Caco-2 (cell line): Measurements from ENCODE around the gene USP24. TPM values are rescaled to one million over a fixed set of nuclear protein-coding genes. Genes with fewer than 3 reads are reported as not detected.
"Not testable (repeated sequence)": the region's sequence is repeated elsewhere in the genome, so short reads cannot be mapped to it uniquely, and the experiment has no call there.

Experiments
- BruUV-seq: library from RNA; stranded (reverse); fragments of 400-500 nt; replicated peaks from 2 replicates; lab custom pipeline; 2021; lab: Mats Ljungman, UMichigan
- CTCF ChIA-PET: fragments of 300-600 bp; sonication (Branson Sonifier 250); formaldehyde crosslinking; loops from one replicate; lab custom pipeline; 2022; ENCODE audit warnings: antibody characterized with exemption; lab: Charles Lee
- POLR2A ChIA-PET: fragments of 300-600 bp; sonication (Branson Sonifier 250); formaldehyde crosslinking; loops from one replicate; lab custom pipeline; 2022; ENCODE audit warnings: antibody characterized with exemption; lab: Charles Lee
- DNase-seq, 2 experiments: peaks; one replicate each; pipeline versions ENCODE4 v3.0.0 to v3.0.0-alpha.2; 2020 to 2022
- H3K27me3 ChIP-seq: replicated peaks from 2 replicates; pipeline ENCODE4 v1.6.0; 2011; ENCODE audit warnings: low read length; ENCODE audit not compliant: control insufficient read depth, insufficient read depth
- H3K36me3 ChIP-seq: 2 replicates; pipeline ENCODE4 v1.5.1; 2011; ENCODE audit warnings: low read length; ENCODE audit not compliant: control insufficient read depth, insufficient read depth
- H3K4me1 ChIP-seq: fragments of 250-450 bp; sonication (Bioruptor Pico); 2 replicates; pipeline ENCODE4 v1.5.1; 2020; ENCODE audit warnings: mild to moderate bottlenecking
- H3K4me3 ChIP-seq: 2 replicates; pipeline ENCODE4 v1.5.1; 2011; ENCODE audit warnings: low read depth, mild to moderate bottlenecking, control low read depth, low read length
- H3K9me3 ChIP-seq: fragments of 250-450 bp; sonication (Bioruptor Pico); 2 replicates; pipeline ENCODE4 v1.5.1; 2020; ENCODE audit warnings: mild to moderate bottlenecking, moderate library complexity
- H3K27ac Mint-ChIP-seq: one replicate; pipeline ENCODE4 v1.8.0; 2022; ENCODE audit warnings: mixed read lengths; ENCODE audit not compliant: unreplicated experiment
- H3K27me3 Mint-ChIP-seq: one replicate; pipeline ENCODE4 v1.8.0; 2022; ENCODE audit warnings: mixed read lengths; ENCODE audit not compliant: insufficient read depth, unreplicated experiment
- H3K36me3 Mint-ChIP-seq: one replicate; pipeline ENCODE4 v1.8.0; 2022; ENCODE audit warnings: mild to moderate bottlenecking, mixed read lengths; ENCODE audit not compliant: insufficient read depth, unreplicated experiment
- H3K4me1 Mint-ChIP-seq: one replicate; pipeline ENCODE4 v1.8.0; 2022; ENCODE audit warnings: low read depth, mixed read lengths; ENCODE audit not compliant: unreplicated experiment
- H3K4me3 Mint-ChIP-seq: one replicate; pipeline ENCODE4 v1.8.0; 2022; ENCODE audit warnings: mild to moderate bottlenecking, moderate library complexity, mixed read lengths; ENCODE audit not compliant: unreplicated experiment
- H3K9me3 Mint-ChIP-seq: one replicate; pipeline ENCODE4 v1.8.0; 2022; ENCODE audit warnings: mixed read lengths; ENCODE audit not compliant: unreplicated experiment
- intact Hi-C: fragments of 100-400 bp; cut with micrococcal nuclease; formaldehyde crosslinking; loops from one replicate; pipeline ENCODE4 v1.10.0; 2022; ENCODE audit not compliant: unreplicated experiment
- total RNA-seq: library from RNA; stranded (reverse); gene quantifications from 2 replicates; pipeline ENCODE4 v1.2.3, GENCODE V29; 2022
- TF ChIP-seq, protein P1 (sequence below), 2 experiments: fragments of 200-600 bp in 1 of 2; IDR thresholded peaks; 1 replicate in 1 of 2; 2 replicates in 1 of 2; pipeline versions ENCODE4 v1.5.1 to v1.8.0; 2011 to 2022; ENCODE audit warnings: antibody characterized with exemption in 1 of 2, control low read depth in 1 of 2, inconsistent platforms in 1 of 2, low read depth in 1 of 2, low read length in 1 of 2, mild to moderate bottlenecking in 1 of 2, moderate library complexity in 1 of 2; ENCODE audit not compliant: insufficient read depth in 1 of 2, severe bottlenecking in 1 of 2, unreplicated experiment in 1 of 2

USP24 gene
- total RNA-seq, 1 experiment from 2014 or later = 34.7 TPM

- ChIA-PET CTCF (no interaction called here), POLR2A (no interaction called here)
- peaks cover 9% of the 10 kb centered on the region for H3K4me1 ChIP-seq
- H3K27me3 ChIP-seq = no peaks in the 10 kb centered on the region
- H3K9me3 ChIP-seq = no peaks in the 10 kb centered on the region
- no peak overlapping the region for H3K4me3 ChIP-seq
- Mint-ChIP-seq H3K9me3 (no peaks in the 10 kb centered on the region), H3K27ac (no peak overlapping the region), H3K4me1 (peaks cover 27% of the 10 kb centered on the region), H3K4me3 (no peak overlapping the region), H3K27me3 (no peaks in the 10 kb centered on the region), H3K36me3 (peaks cover 5% of the 10 kb centered on the region)
- TF ChIP-seq, protein P1, sequence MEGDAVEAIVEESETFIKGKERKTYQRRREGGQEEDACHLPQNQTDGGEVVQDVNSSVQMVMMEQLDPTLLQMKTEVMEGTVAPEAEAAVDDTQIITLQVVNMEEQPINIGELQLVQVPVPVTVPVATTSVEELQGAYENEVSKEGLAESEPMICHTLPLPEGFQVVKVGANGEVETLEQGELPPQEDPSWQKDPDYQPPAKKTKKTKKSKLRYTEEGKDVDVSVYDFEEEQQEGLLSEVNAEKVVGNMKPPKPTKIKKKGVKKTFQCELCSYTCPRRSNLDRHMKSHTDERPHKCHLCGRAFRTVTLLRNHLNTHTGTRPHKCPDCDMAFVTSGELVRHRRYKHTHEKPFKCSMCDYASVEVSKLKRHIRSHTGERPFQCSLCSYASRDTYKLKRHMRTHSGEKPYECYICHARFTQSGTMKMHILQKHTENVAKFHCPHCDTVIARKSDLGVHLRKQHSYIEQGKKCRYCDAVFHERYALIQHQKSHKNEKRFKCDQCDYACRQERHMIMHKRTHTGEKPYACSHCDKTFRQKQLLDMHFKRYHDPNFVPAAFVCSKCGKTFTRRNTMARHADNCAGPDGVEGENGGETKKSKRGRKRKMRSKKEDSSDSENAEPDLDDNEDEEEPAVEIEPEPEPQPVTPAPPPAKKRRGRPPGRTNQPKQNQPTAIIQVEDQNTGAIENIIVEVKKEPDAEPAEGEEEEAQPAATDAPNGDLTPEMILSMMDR (IDR thresholded peaks at IDR 0.05; ENCODE audit: insufficient read depth in 1 of 2, low read depth in 1 of 2, low read length in 1 of 2, severe bottlenecking in 1 of 2, unreplicated experiment in 1 of 2) = no peak
- H3K36me3 ChIP-seq = no peaks in the 10 kb centered on the region
- peak in 1 of 2 experiments; percentile 12 for DNase-seq
- no TSS peak for BruUV-seq
- intact Hi-C loops = no loop called here
These were observed 179.3 kb downstream of the USP24 start for GRCh38 chr1:55035904-55036303.

DNA sequence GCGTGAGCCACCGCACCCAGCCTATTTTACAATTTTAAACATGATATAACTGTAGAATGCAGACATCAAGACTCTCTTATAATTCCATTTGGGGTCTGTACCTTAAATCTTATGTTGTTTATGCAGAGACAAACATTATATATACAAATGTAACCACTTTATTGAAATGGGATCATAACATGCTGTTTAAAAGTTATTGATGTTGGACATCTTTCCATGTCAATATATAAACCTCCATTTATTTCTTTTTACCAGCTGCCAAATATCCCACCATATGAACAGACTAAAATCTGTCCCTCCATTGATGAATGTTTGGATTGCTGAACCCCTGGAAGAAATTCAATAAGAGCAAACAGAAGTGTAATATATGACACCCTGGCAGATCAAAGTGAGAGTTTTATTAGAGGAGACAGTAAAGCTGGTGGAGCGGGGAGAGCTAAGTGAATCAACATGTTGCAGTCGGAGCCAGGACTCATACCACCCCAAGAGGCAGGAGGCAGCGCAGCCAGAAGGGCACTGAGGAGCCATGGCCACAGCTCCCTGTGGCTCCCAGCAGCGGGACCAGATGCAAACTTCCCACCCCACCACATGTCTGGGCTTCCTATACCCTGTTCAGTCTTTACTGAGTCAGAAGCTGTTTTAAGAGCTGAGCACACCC is 180.6 kb downstream of the USP24 start:
- H3K4me3 Mint-ChIP-seq = no peak overlapping the region
- Histone ChIP-seq H3K9me3 (no peaks in the 10 kb centered on the region), H3K36me3 (no peaks in the 10 kb centered on the region), H3K4me3 (no peak overlapping the region), H3K4me1 (peaks cover 9% of the 10 kb centered on the region), H3K27me3 (no peaks in the 10 kb centered on the region)
- no peaks in the 10 kb centered on the region for H3K27me3 Mint-ChIP-seq
- no TSS peak for BruUV-seq
- peaks cover 5% of the 10 kb centered on the region for H3K36me3 Mint-ChIP-seq
- POLR2A ChIA-PET = no interaction called here
- CTCF ChIA-PET = no interaction called here
- TF ChIP-seq, protein P1 (IDR thresholded peaks at IDR 0.05; ENCODE audit: insufficient read depth in 1 of 2, low read depth in 1 of 2, low read length in 1 of 2, severe bottlenecking in 1 of 2, unreplicated experiment in 1 of 2) = no peak
- H3K9me3 Mint-ChIP-seq = no peaks in the 10 kb centered on the region
- intact Hi-C loops = no loop called here
- DNase-seq = no peak
- peaks cover 27% of the 10 kb centered on the region for H3K4me1 Mint-ChIP-seq
- H3K27ac Mint-ChIP-seq = no peak overlapping the region

GRCh38 chr1:55033265-55033614 is 181.9 kb downstream of the USP24 start:
- Mint-ChIP-seq H3K4me3 (no peak overlapping the region), H3K27me3 (no peaks in the 10 kb centered on the region), H3K36me3 (no peaks in the 10 kb centered on the region), H3K27ac (no peak overlapping the region), H3K9me3 (no peaks in the 10 kb centered on the region), H3K4me1 (peaks cover 21% of the 10 kb centered on the region)
- TF ChIP-seq, protein P1 (IDR thresholded peaks at IDR 0.05; ENCODE audit: insufficient read depth in 1 of 2, low read depth in 1 of 2, low read length in 1 of 2, severe bottlenecking in 1 of 2, unreplicated experiment in 1 of 2) = no peak
- ChIA-PET POLR2A (no interaction called here), CTCF (no interaction called here)
- intact Hi-C loops = no loop called here
- H3K4me3 ChIP-seq = no peak overlapping the region
- H3K27me3 ChIP-seq = no peaks in the 10 kb centered on the region
- H3K9me3 ChIP-seq = no peaks in the 10 kb centered on the region
- H3K36me3 ChIP-seq = no peaks in the 10 kb centered on the region
- H3K4me1 ChIP-seq = peaks cover under 1% of the 10 kb centered on the region; the same call in 1 of the 2 replicates
- DNase-seq = no peak
- BruUV-seq = no TSS peak

DNA sequence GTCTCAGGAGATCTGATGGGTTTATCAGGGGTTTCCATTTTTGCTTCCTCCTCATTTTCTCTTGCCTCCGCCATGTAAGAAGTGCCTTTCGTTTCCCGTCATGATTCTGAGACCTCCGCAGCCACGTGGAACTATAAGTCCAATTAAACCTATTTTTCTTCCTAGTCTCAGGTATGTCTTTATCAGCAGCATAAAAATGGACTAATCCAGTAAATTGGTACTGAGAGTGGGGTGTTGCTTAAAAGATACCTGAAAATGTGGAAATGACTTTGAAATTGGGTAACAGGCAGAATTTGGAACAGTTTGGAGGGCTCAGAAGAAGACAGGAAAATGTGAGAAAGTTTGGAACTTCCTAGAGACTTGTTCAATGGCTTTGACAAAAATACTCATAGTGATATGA is 184.1 kb downstream of the USP24 start:
- POLR2A ChIA-PET, H3K27ac Mint-ChIP-seq, H3K9me3 Mint-ChIP-seq, H3K36me3 ChIP-seq, H3K27me3 Mint-ChIP-seq, H3K27me3 ChIP-seq, H3K4me1 ChIP-seq, H3K4me3 ChIP-seq, intact Hi-C loops, H3K4me3 Mint-ChIP-seq, H3K36me3 Mint-ChIP-seq, H3K9me3 ChIP-seq, DNase-seq, CTCF ChIA-PET, BruUV-seq: not testable (repeated sequence)
- H3K4me1 Mint-ChIP-seq = peaks cover 28% of the 10 kb centered on the region

DNA sequence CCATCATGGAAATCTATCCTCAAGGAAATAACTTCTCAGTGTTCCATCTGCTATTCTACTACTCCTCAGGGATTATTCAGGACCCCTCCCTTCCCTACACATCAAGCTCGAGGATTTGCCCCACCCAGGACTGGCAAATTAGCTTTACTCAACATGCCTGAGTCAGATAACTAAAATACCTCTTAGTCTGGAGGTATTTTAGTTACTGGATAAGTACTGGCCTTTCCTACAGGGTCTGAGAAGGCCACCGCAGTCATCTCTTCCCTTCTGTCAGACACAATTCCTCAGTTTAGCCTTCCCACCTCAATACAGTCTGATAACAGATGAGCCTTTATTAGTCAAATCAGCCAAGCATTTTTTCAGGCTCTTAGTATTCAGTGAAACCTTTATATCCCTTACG is 188.5 kb downstream of the USP24 start:
- H3K27me3 Mint-ChIP-seq, H3K4me3 Mint-ChIP-seq, DNase-seq, H3K27me3 ChIP-seq, POLR2A ChIA-PET, H3K4me1 ChIP-seq, H3K36me3 Mint-ChIP-seq, CTCF ChIA-PET, H3K9me3 Mint-ChIP-seq, intact Hi-C loops, H3K4me3 ChIP-seq, H3K9me3 ChIP-seq, H3K36me3 ChIP-seq, BruUV-seq: not testable (repeated sequence)
- Mint-ChIP-seq H3K4me1 (peaks cover 34% of the 10 kb centered on the region), H3K27ac (peak overlapping the region; percentile 83)
